GM04503 (cell line): Measurements from ENCODE around the gene SERPINB7.
"Not testable (repeated sequence)": the region's sequence is repeated elsewhere in the genome, so short reads cannot be mapped to it uniquely, and the experiment has no call there.

ENCODE experiments used
- DNase-seq: peaks from one replicate; pipeline ENCODE4 v3.0.0-alpha.2; 2012; ENCODE audit warnings: low read depth

The SERPINB7 gene, protein sequence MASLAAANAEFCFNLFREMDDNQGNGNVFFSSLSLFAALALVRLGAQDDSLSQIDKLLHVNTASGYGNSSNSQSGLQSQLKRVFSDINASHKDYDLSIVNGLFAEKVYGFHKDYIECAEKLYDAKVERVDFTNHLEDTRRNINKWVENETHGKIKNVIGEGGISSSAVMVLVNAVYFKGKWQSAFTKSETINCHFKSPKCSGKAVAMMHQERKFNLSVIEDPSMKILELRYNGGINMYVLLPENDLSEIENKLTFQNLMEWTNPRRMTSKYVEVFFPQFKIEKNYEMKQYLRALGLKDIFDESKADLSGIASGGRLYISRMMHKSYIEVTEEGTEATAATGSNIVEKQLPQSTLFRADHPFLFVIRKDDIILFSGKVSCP

DNA sequence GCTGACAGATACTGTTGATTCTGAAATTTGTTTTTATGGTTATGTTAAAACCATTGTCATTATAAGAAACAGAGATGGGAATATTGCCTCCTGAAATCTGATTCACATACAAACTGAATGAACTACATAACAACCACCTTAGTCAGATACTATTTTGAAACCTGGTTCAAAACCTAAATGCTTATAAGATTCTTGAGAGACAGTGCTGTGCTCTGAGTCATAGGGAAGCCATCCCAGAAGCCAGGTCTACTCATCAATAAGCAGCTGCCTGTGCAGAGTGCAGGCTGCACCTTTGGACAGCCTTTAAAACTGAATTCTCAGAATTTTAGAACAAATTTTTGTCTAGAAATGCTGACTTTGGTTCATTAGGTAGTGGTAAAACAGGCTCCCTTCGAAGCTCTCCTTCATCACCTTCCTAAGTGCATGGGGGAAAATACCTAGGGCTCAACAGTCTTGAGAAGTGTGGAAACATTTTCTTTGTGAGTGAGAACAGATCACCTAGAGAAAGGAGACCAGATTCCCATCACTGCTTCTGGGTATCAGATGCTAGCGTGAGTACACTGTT, at the start of gene SERPINB7:
Gene SERPINB7 (plus strand): TSS at position 253 of the 565 bp plus-strand sequence. CDS start 6,955 bp downstream, outside the sequence.
- DNase-seq = peak; percentile 85

DNA sequence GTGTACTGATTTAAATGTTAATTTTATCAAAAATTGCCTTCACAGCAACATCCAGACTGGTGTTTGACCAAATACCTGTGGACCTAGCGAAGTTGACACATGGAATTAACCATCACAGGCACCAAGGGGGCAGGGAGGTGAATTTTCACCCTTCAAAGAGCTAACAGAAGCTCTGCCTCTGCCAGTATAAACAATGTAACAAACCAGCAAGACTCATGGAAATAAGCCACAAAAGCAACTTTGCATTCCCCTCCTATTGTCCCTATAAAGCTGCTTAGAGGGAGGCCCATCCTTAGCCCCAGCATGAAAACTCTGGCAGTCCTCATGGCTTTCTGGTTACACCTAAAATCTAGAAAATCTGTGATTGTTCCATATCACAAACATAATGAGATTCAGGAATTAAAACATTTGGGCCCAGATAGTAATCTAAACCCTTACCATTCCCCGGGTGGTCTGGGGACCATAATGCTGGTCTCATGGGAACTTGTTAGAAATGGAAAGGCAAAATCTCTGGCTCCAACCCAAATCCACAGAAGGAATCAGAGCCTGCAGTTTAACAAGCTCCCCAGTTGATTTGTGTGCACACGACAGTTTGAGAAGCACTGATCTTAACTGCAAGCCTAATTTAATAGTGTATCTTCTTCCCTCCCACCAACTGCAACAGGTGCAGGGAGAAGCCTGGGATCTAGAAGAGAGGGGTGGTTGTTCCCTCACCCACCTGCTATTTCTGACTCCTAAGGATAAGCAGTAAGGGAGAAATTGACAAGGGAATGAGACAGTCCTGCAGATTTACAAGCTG, 49.3 kb upstream of the SERPINB7 start:
- DNase-seq = no peak

DNA sequence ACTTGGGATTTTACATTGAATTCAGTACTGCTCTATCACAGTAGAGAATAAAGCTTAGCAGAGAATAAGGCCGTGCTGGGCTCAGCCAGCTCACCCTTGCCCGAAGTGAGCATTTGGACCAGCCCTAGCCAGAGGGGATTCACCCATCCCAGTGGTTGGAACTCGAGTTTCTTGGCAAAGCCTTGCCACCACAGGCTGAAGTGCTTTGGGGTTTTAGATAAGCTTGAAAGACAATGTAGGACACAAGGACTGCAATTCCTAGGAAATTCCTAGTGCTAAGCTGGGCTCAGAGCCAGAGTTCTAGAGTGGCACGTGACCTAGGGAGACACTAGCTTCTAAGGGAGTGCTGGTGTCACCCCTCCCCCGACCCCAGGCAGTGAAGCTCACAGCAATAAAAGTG, 44.4 kb upstream of the SERPINB7 start:
- no peak for DNase-seq

DNA sequence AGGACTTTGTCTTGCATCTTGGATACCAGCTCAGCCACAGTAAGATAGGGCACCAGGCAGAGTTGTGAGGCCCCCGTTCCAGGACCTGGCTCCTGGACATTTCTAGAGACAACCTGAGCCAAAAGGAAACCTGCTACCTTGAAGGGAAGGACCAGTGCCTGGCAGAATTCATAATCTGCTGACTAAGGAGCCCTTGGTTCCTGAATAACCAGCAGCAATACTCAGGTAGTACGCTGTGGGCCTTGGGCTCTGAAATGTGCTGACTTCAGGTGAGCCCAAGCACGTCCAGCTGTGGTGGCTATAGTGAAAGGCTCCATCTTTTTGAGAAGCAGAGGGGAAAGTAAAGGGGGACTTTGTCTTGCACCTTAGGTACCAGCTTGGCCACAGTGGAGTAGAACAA, 44.0 kb upstream of the SERPINB7 start:
- DNase-seq = no peak

DNA sequence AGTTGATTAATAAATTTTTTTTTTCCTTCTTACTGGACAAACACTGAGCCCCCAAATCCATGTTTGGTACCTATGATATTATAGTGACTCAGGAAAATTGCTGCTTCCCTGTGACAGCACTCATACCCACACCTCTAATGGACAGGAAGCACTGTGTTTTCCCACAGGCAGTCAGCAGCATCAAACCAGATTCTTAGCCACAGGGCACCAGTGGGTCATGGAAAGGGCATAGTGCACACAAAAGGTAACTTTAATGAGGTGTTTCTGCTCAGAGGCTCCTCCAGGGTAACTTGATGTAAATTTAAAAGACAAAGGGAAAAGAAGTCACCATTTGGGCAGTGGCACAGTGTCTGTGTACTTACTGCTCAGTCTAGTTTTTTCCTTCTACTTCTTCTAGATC, 38.3 kb upstream of the SERPINB7 start:
- no peak for DNase-seq

DNA sequence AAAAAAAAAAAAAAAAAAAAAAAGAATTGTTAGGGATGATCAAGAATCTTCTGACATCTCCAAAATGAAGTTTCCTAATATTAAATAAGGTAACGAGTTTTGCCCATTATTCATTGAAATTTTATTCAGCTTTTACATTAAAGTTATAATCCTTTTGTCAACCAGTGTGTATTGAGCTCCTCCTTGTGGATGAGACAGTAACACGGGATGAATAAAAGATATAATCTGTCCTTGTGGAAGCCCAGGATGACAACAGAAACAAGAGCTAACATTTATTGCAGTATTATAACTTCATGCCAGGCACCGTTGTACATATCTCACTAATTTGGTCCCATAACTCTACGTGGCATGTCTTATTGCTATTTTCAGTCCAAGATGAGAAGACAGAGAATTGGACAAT, 33.4 kb upstream of the SERPINB7 start:
- no peak for DNase-seq

DNA sequence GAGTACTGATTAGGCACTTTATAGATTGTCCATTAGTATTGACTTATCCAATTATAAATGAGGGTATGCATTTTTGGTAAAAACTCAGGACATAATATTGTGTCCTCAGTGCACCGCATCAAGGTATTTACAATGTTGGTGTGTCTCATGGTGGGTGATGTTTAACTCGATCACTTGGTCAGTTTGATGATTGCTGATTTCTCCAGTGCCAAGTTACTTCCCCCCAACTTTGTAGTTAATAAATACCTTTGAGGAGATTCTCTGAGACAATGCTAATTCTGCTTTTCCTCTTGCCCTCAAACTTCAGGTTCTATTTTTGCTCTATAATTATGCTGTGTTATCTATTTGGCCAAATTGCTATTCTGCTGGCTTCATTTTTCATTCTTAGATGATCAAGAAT, 28.2 kb upstream of the SERPINB7 start:
- no peak for DNase-seq

DNA sequence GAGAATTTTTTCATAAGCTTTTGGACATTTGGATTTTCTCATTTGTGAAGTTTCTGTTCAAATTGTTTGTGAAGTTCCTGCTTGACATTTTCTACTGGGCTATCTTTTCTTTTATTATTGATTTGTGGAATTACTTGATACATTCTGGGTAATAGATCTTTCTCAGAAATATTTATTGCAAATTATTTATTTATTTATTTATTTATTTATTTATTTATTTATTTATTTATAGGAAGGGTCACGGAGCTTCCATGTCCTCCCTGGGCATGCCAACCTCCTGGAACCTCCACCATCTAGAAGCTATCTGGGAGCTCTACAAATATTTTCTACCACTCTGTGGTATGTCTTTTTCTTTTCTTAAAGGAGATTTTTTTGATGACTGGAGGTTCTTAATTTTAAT, 25.7 kb upstream of the SERPINB7 start:
- DNase-seq = no peak

DNA sequence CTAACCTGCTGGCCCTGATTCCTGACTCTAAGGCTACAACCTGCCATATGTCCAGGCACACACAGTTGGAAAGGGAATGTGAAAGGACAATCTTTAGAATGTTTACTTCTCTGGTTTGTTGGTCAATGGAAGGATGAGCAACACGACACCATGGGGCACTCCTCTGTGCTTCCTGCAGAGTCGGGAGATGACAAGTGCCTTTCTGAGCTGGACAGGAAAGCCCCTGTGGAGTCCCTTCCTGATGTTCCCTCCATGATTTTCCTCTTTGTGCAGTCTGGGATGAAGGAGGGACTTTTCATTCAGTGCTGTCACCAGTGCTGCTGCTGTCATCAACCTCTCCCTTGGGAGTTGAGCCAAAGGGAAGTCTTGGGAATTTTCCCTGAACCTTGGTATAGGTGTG, 22.6 kb upstream of the SERPINB7 start:
- no peak for DNase-seq

DNA sequence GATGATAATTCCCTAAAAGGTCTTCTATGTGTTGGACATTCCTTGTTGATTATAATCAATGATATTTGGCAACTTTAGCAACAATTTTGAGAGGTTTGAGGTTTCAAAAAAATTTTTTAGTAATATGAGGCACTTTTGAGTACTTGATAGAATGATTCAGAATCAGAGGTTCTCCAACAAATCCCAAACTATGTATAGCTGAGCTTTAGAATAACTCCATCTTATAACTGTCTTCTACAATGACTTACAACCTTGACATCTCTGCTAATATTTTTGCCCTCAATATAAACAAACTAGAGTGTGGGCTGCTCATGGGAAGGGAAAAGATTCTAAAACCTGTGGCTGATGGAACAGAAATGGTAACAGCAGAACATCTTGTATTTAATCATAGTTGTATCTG, 21.5 kb upstream of the SERPINB7 start:
- no peak for DNase-seq

DNA sequence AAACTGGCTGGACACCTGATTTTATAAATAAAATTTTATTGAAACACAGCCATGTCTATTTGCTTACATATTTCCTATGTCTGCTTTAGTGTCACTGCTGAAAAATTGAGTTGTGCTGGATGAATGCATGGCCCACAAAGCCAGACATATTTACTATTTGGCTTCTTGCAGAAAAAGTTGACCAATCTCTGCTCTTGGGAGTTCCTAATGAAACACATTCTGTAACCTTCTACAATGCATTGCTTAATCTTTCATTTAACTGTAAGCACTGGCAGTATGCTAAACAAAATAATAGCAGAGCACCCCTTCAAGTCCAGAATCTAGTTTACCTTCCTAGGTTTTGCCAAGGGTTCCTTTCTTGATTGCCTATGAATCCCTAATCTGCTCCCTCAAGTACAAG, 17.7 kb upstream of the SERPINB7 start:
- DNase-seq = no peak

DNA sequence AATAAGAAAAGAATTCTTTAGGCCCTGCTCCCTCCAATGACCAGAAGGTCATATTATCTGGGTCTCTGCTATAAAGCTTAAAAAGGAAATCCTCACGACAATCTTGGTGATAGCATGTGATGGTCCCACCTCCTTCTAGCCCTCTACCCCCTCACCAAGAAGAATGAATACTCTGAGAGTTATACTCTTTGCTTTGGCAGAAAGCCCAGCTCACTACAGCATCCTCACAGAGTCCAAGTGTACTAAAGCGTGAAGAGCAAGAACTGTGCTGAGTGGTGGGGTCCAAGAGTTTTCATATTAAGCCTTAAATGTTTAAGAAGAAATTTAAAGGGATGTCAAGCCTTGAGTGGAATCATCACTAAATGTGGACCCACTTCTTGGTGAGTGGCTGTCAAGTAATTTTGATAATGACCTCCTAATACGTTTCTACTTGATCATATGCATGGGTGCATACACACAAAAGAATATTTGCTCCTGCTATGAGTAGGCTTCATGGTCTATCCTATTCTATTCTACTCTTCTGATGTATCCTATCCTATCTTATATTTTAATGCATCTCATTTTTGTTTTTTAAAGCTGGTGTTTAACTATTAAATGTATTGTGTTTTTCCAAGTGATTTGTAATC, 16.5 kb upstream of the SERPINB7 start:
- no peak for DNase-seq

DNA sequence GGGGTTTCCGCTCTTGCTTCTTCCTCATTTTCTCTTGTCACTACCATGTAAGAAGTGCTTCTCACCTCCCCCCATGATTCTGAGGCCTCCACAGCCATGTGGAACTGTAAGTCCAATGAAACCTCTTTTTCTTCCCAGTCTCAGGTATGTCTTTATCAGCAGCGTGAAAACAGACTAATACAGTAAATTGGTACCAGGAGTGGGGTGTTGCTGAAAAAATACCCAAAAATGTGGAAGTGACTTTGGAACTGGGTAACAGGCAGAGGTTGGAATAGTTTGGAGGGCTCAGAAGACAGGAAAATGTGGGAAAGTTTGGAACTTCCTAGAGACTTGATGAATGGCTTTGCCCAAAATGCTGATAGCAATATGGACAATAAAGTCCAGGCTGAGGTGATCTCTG, 15.4 kb upstream of the SERPINB7 start:
- not testable (repeated sequence) for DNase-seq

DNA sequence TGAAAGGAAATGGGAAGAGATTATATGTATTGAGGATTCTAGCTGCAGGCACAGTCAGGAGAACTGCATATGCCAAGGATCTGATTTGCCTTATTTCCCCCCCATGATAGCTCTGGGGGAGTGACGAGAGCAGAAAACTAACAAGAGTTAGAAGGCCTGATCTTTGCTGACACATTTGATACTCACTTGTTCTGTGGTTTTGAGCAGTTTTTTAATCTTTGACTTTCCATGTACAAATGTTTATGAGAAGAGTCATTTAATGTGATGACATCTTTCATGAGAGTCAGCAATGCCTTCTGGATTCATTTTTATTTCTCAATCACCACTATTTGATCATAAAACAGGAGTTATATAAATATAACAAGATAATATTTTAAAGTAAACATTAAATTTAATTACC, 12.7 kb upstream of the SERPINB7 start:
- peak; percentile 71 for DNase-seq

DNA sequence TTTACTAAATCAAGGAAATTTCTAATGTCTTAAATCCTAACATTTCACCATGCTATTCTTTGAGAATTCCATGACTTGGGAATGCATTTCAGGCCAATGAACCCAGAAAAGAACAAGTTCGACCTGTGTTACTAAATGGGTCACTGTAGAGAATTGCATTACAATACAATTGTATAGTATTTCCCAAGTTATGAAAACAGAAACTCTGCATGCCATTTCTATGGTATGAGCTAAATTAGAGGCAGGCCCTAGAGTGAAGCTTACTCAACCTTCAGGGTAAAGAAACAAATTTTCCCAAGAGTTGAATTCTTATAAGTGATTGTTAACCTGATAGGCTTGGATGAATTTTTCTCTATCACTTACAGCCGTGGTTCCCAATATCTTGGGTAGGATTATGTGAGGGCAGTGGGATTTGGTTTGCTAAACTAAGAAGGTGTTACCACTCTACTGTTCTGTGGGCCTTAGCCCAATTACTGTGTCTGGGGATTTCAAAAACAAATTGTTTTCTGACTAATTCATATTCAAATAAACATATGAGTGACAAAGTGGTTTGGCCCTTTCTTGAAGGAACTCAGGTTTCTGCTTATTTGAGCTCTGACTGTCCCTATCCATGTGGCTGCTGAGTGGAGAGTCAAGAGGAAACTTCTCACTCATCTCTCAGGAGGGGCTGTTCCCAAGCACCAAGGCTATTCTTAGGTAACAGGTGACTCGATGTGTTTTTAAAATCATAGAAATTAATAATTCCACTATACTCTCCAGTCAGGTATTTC, 11.2 kb upstream of the SERPINB7 start:
- DNase-seq = no peak

DNA sequence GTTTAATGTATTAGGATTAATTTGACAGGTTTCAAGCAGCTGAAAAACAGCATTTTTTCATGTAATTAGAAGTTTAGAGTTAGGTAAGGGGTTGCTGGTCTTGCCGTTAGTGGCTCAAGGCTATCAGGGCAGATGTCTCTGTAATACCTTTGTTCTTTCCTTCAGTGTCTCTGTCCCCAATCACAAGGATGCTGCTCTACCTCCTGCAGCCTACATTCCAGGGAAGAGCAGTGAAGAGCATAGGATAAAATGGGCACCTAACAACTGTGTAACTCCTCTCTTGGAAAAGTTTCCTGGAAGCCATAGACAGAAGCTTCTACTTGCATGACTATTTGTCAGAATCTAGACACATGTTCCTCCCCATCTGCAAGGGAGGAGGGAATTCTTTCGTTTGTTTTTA, 9.4 kb upstream of the SERPINB7 start:
- no peak for DNase-seq

DNA sequence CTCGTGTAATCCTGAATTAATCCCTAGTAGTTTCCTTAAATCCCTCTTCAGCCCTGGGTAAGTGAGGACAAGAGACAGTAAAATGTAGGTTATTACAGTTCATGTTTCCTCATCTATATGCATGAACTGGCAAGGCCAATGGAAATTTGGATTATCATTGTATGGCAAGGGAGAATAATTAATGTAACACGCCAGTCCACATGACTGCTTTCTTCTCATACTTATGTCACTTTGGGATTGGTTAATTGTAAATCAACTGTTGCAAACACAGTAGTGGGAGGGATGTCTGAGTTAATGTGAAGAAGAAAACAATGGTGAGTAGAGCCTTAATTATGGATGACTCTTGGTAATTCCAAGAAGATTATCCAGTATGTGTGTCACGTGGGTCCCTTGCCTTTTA, 1.7 kb upstream of the SERPINB7 start:
- no peak for DNase-seq

DNA sequence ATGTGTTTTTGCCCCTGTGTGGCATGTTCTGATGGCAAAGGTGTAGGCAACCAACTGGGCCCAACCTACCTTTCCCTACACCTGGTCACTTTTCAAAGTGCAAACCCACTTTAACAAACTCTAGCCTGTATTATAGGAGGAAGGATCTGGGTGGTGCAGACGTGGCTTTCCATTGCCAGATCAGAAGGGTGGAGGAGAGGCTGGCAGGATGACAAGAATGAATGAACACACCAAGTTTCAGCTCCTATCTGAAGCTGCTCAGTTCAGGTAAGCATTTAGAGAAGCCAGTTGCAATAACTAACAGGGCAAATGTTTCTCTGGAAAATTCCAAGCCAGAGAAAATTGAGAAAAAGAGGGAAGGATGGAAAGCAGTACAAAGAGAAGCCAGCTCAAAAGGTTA, 707 bp upstream of the SERPINB7 start:
- no peak for DNase-seq

DNA sequence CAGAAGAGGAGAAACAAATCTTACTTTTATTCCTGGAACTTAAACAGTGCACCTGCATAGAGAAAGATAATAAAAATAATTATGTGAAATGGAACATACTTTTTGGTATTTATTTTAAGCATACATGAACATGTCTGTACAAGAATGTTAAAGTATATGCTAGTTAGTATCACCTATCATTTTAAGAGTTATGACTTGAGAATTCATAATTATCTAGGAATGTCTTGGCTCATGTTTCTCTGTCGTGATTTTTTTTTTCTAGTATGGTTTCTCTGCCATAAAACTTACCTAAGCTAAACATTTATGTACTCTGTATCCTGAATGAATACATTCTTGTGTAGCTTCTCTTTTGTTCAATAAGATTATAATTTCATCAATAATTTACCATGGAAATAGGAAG, 4.2 kb downstream of the SERPINB7 start:
- no peak for DNase-seq

DNA sequence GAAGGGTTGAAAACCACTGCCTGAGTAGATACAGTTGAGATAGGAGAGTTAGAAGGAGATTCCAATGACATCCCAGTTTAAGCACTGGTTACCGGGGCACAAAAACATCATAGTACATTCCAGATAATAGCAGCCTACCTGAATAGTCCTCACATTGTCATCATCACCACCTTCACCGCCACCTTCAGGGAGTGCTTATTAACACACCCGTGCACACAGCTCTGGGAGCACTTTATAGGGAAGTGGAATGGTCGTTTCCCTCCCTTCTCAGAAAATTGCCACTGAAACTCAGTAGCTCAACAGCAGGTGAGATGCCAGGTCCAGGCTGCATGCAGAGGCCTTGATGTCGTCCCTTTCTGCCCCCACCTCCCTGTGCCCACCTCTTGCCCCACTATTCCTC, 8.2 kb downstream of the SERPINB7 start:
- DNase-seq = no peak

DNA sequence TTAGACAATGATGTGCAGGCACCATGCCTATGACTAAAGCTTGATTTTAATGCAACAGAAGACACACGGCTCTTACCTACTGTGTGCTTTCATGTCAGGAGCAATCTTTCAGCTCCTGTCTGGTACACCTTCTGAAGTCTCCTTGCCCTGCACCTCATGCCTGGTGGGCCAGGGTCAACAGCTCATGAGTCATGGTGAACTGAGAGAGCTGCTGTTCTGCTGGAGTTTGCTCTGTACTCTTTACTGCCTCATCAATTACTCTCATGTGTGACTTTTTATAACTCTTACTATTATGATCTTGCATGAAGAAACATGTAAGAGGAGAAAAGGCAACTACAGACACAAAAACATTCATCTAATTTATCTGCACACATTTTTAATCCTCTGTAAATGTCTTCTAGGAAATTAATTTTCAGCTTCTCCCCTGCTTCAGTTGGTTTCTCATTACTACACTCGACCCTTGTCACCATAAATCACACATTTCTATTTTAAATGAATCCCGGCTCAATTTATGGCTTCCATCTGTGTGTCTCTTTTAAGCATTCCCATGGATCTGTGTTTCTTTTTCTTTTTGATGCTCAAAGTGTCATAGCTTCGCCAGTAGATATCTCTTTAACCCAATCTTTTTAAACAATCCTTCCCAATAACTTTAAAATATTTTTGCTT, 9.7 kb downstream of the SERPINB7 start:
- no peak for DNase-seq
